Measurements from ENCODE around the gene ZCCHC13.

The ZCCHC13 gene

GRCh38 chrX:74277846-74278245 is 26.1 kb upstream of the ZCCHC13 start (continued):
- TF ChIP-seq CSRNP3 (CRISPR knock-in tag; IDR thresholded peaks at IDR 0.05), result no peak
- TF ChIP-seq ZFP30 (CRISPR knock-in tag; IDR thresholded peaks at IDR 0.05), result no peak
- TF ChIP-seq PATZ1 (CRISPR knock-in tag; IDR thresholded peaks at IDR 0.05; ENCODE audit: borderline replicate concordance), result no peak
- TF ChIP-seq SNAI2 (CRISPR knock-in tag; IDR thresholded peaks at IDR 0.05), result no peak
- TF ChIP-seq OSR1 (CRISPR knock-in tag; IDR thresholded peaks at IDR 0.05), result no peak
- no peak for TF ChIP-seq ISL1 (CRISPR knock-in tag; IDR thresholded peaks at IDR 0.05)
- no peak for TF ChIP-seq ARNTL (CRISPR knock-in tag; IDR thresholded peaks at IDR 0.05; ENCODE audit: borderline replicate concordance, low read depth)

- no peak for ATAC-seq
- TF ChIP-seq ZNF70 (CRISPR knock-in tag; IDR thresholded peaks at IDR 0.05), result no peak
- TF ChIP-seq PPARA (CRISPR knock-in tag; IDR thresholded peaks at IDR 0.05; ENCODE audit: borderline replicate concordance), result no peak
- TF ChIP-seq GLIS3 (CRISPR knock-in tag; IDR thresholded peaks at IDR 0.05), result no peak
- no peak for TF ChIP-seq POU6F1 (CRISPR knock-in tag; IDR thresholded peaks at IDR 0.05; ENCODE audit: borderline replicate concordance, low read depth)
- TF ChIP-seq CSDC2 (CRISPR knock-in tag; IDR thresholded peaks at IDR 0.05), result no peak
- TF ChIP-seq ISL1 (CRISPR knock-in tag; IDR thresholded peaks at IDR 0.05), result no peak
- TF ChIP-seq TCF4 (CRISPR knock-in tag; IDR thresholded peaks at IDR 0.05; ENCODE audit: borderline replicate concordance), result no peak
- TF ChIP-seq TSHZ2 (CRISPR knock-in tag; IDR thresholded peaks at IDR 0.05), result no peak
- no peak for TF ChIP-seq ZNF8 (CRISPR knock-in tag; IDR thresholded peaks at IDR 0.05)
- TF ChIP-seq PATZ1 (CRISPR knock-in tag; IDR thresholded peaks at IDR 0.05; ENCODE audit: borderline replicate concordance), result no peak
- TF ChIP-seq ZNF565 (CRISPR knock-in tag; conservative IDR thresholded peaks at IDR 0.05; ENCODE audit: low read depth), result no peak
- no peak for TF ChIP-seq SNAI2 (CRISPR knock-in tag; IDR thresholded peaks at IDR 0.05)
- no peak for TF ChIP-seq TOX (CRISPR knock-in tag; IDR thresholded peaks at IDR 0.05; ENCODE audit: borderline replicate concordance)
- TF ChIP-seq ZFP3 (CRISPR knock-in tag; IDR thresholded peaks at IDR 0.05), result no peak
- TF ChIP-seq CREB5 (CRISPR knock-in tag; IDR thresholded peaks at IDR 0.05; ENCODE audit: low read depth), result no peak
Measured at GRCh38 chrX:74280759-74281158, 23.2 kb upstream of the ZCCHC13 start.

GRCh38 chrX:74284391-74284952 is 19.5 kb upstream of the ZCCHC13 start:
- ATAC-seq, result no peak
- TF ChIP-seq ZNF70 (CRISPR knock-in tag; IDR thresholded peaks at IDR 0.05) (no peak), TOX (CRISPR knock-in tag; IDR thresholded peaks at IDR 0.05; ENCODE audit: borderline replicate concordance) (no peak), CSRNP3 (CRISPR knock-in tag; IDR thresholded peaks at IDR 0.05) (no peak), ZC3H10 (CRISPR knock-in tag; IDR thresholded peaks at IDR 0.05) (no peak), POU6F1 (CRISPR knock-in tag; IDR thresholded peaks at IDR 0.05; ENCODE audit: borderline replicate concordance, low read depth) (no peak), PPARA (CRISPR knock-in tag; IDR thresholded peaks at IDR 0.05; ENCODE audit: borderline replicate concordance) (no peak), ZFP3 (CRISPR knock-in tag; IDR thresholded peaks at IDR 0.05) (no peak), ARNTL (CRISPR knock-in tag; IDR thresholded peaks at IDR 0.05; ENCODE audit: borderline replicate concordance, low read depth) (no peak), CSDC2 (CRISPR knock-in tag; IDR thresholded peaks at IDR 0.05) (no peak), SNAI2 (CRISPR knock-in tag; IDR thresholded peaks at IDR 0.05) (no peak), ZNF565 (CRISPR knock-in tag; conservative IDR thresholded peaks at IDR 0.05; ENCODE audit: low read depth) (no peak), GLIS3 (CRISPR knock-in tag; IDR thresholded peaks at IDR 0.05) (no peak)

All from SK-N-SH treated with all-trans-retinoic acid at 6 μM for 48 hours (cell line).